Measurements from ENCODE around the gene SDK2. TPM values are rescaled to one million over a fixed set of nuclear protein-coding genes. Genes with fewer than 3 reads are reported as not detected.

The SDK2 gene
- total and polyA plus RNA-seq, 2 of the 8 experiments (the other 6 are each of a cell fraction or from before 2014, with no cell fraction given): 3.9 to 4.1 TPM

DNA sequence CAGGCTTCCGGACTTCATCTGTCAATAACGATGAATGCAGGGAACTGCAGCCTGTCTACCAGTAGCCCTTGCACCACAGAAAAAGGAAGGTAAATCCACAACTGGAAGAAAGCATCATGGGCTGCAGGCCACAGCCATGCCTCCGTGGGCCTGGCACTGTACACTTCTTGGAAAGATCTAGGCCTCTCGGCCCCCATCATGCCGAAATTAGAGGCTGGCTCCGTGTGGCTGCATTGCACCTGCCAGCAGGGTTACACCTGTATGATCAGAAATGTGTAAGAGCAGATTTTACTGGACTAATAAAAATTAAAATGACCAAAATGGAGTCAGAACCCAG lies 52.2 kb downstream of the SDK2 start (continued):
- TF ChIP-seq CHD7 (IDR thresholded peaks at IDR 0.05; ENCODE audit: insufficient replicate concordance, low read length) (no peak), KDM5A (IDR thresholded peaks at IDR 0.05; ENCODE audit: low read length) (no peak), SP4 (IDR thresholded peaks at IDR 0.05; ENCODE audit: low read length) (no peak), CHD2 (IDR thresholded peaks at IDR 0.05; ENCODE audit: low read length) (no peak), KDM4A (IDR thresholded peaks at IDR 0.05; ENCODE audit: low read depth, low read length, severe bottlenecking) (no peak), FOSL1 (IDR thresholded peaks at IDR 0.05; ENCODE audit: insufficient read depth, low read depth, low read length) (no peak), TBP (IDR thresholded peaks at IDR 0.05; ENCODE audit: low read depth, low read length) (no peak), PHF8 (conservative IDR thresholded peaks at IDR 0.05; ENCODE audit: low read depth, low read length) (no peak), NANOG (IDR thresholded peaks at IDR 0.05; ENCODE audit: insufficient read depth, low read depth, low read length, poor library complexity, severe bottlenecking) (no peak), TCF12 (IDR thresholded peaks at IDR 0.05; ENCODE audit: low read depth, low read length) (no peak), NRF1 (IDR thresholded peaks at IDR 0.05; ENCODE audit: low read depth, low read length) (no peak), ZNF274 (IDR thresholded peaks at IDR 0.05; ENCODE audit: borderline replicate concordance, extremely low read depth, low read length) (no peak)
